Activated T-helper 17 cell treated with anti-CD3 and anti-CD28 coated beads, Interleukin-2, amount 50 U/mL, for 72 hours (primary cell): ENCODE measurements around the gene NRP1. TPM values are rescaled to one million over a fixed set of nuclear protein-coding genes. Genes with fewer than 3 reads are reported as not detected.
A peak's percentile ranks its signal among the peaks of the same experiment; 100 is the strongest.

Experiments
- ATAC-seq: fragments of 150-1000 bp; cut with Tn5 transposase; replicated peaks from 2 replicates; pipeline ENCODE4 v1.10.0; 2021; ENCODE audit warnings: mild to moderate bottlenecking, moderate library complexity
- H3K27ac Mint-ChIP-seq: one replicate; pipeline ENCODE4 v1.8.0; 2022; ENCODE audit warnings: mixed read lengths
- H3K27me3 Mint-ChIP-seq: one replicate; pipeline ENCODE4 v1.8.0; 2022; ENCODE audit warnings: mixed read lengths
- H3K36me3 Mint-ChIP-seq: one replicate; pipeline ENCODE4 v1.8.0; 2022; ENCODE audit warnings: low read depth, mild to moderate bottlenecking, mixed read lengths
- H3K4me1 Mint-ChIP-seq: one replicate; pipeline ENCODE4 v1.8.0; 2022; ENCODE audit warnings: mixed read lengths
- H3K4me3 Mint-ChIP-seq: one replicate; pipeline ENCODE4 v1.8.0; 2022; ENCODE audit warnings: mild to moderate bottlenecking, mixed read lengths
- H3K9me3 Mint-ChIP-seq: one replicate; pipeline ENCODE4 v1.8.0; 2022; ENCODE audit warnings: mixed read lengths
- total RNA-seq, 2 donors: library from RNA; stranded (reverse); gene quantifications; one replicate each; pipeline ENCODE4 v1.2.3, GENCODE V29; 2022

Gene NRP1
- total RNA-seq, 2 donors from 2014 or later: 0.90 to 1.2 TPM

DNA sequence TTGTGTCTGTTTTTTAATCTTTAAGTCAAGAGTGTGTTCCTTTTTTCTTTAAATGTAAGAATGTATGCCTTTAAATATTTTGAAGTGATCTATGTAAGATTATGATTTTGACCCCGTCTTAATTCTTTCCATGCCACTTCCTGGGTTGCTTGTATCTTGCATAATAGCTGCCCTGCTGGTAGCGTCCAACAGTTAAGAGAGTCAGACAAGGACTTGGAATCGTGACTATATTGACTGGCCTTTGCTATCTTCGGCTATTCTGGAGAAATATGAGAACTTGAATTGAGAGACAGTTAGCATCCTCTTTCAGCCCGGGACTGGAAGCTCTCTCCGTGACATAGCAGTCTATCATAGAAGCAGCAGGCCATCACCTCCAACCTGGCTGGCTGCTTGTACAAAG lies 13.0 kb downstream of the NRP1 start:
- Mint-ChIP-seq H3K4me1 (no peaks in the 10 kb centered on the region), H3K27me3 (peaks cover 17% of the 10 kb centered on the region), H3K9me3 (no peaks in the 10 kb centered on the region), H3K36me3 (no peaks in the 10 kb centered on the region), H3K4me3 (no peak overlapping the region), H3K27ac (no peak overlapping the region)
- ATAC-seq: no peak

DNA sequence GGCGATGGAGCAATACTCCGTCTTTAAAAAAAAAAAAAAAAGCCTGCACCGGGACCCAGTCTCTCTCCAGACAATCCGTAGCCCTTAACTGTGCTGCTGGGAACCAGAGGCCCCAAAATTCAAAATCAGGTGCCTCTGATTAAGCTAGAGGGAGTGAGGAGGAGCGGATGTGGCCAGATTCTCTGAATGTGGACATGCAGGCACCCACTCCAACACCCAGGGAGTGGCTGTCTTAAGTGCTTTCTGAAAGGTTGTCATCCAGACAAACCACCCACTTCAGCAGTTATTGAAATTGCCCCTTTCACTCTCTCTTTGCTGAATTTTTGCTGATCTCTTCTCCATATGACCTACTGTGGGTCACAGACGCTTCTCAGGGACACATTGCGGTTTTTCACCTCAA lies 14.2 kb downstream of the NRP1 start:
- Mint-ChIP-seq H3K9me3 (no peaks in the 10 kb centered on the region), H3K27ac (no peak overlapping the region), H3K27me3 (peaks cover 7% of the 10 kb centered on the region), H3K36me3 (no peaks in the 10 kb centered on the region), H3K4me3 (no peak overlapping the region), H3K4me1 (no peaks in the 10 kb centered on the region)
- no peak for ATAC-seq

DNA sequence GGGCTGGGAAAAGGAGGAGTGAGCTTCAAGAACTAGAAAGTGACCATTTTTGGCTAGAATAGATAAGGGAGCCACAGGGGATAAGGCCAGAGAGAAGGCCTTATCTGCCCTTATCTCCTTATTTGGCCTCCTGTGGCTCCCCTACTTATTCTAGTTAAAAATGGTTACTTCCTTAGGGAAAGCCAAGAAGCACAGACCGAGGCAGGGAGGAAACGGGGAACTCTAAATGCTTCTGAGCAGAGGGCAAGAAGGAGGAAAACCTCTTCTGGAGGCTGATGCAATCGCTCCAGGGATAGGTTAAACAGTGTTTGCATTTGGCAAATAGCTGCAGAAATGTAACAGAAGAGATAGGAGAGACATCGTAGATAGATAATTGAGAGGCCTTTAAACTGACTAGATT lies 18.6 kb downstream of the NRP1 start:
- H3K36me3 Mint-ChIP-seq: no peaks in the 10 kb centered on the region
- H3K4me3 Mint-ChIP-seq: no peak overlapping the region
- no peak for ATAC-seq
- H3K9me3 Mint-ChIP-seq: no peaks in the 10 kb centered on the region
- H3K4me1 Mint-ChIP-seq: no peaks in the 10 kb centered on the region
- peaks cover 4% of the 10 kb centered on the region for H3K27me3 Mint-ChIP-seq
- H3K27ac Mint-ChIP-seq: no peak overlapping the region

DNA sequence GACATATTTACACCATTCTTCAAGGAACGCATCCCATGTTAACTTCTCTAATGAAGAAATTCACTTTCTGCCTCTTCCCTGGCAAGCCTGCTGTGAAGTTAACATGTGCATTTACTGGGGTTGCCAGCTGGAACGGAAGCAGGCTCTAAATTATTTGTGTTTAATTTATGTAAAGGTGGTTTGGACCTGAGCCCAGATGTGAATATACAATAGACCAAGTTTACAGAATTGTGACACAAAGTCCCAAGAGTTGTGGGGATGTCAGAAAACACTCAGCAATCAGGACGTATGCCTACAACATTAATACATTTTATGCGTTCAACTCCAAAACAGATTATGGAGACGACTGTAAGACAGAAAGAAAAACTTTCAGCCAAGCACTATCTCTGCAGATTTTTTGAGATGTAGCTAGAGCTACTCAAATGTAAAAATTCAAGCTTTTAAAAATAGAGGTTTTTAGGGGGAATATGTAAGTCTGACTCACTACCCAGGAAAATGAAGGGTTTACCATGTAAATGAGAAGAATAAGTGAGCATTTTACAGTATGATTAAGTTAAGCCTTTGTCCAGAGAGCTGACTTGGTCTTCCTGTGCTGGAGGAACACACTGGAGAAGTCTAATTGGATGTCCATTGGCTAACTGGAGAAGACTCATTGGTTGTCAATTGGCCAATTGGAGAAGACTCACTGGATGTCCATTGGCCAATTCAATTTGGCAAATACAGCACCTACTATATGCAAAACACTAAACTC lies 19.5 kb downstream of the NRP1 start:
- Mint-ChIP-seq H3K4me3 (no peak overlapping the region), H3K9me3 (no peaks in the 10 kb centered on the region), H3K27ac (no peak overlapping the region), H3K27me3 (peaks cover 6% of the 10 kb centered on the region), H3K4me1 (no peaks in the 10 kb centered on the region), H3K36me3 (no peaks in the 10 kb centered on the region)
- no peak for ATAC-seq

DNA sequence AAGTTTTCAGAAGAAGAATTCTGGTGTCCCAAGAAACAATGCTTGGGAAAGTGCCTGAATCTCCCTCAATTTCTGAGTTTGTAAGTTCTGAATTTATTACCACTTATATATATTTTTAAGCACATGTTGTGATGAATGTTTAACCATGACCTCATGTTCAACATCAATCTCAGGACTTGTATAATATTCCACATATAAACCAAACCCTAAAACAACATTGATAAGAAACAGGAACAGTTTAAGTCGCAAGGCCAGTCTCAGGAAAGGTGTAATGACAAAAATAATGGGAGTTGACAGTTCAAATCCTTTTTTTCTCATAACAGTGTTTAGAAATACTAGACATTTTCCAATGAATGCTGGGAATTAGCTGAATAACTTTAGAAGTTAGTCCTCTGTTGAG lies 22.8 kb downstream of the NRP1 start:
- H3K9me3 Mint-ChIP-seq: no peaks in the 10 kb centered on the region
- no peaks in the 10 kb centered on the region for H3K4me1 Mint-ChIP-seq
- H3K4me3 Mint-ChIP-seq: no peak overlapping the region
- ATAC-seq: no peak
- H3K27me3 Mint-ChIP-seq: peaks cover 14% of the 10 kb centered on the region
- no peaks in the 10 kb centered on the region for H3K36me3 Mint-ChIP-seq
- no peak overlapping the region for H3K27ac Mint-ChIP-seq

DNA sequence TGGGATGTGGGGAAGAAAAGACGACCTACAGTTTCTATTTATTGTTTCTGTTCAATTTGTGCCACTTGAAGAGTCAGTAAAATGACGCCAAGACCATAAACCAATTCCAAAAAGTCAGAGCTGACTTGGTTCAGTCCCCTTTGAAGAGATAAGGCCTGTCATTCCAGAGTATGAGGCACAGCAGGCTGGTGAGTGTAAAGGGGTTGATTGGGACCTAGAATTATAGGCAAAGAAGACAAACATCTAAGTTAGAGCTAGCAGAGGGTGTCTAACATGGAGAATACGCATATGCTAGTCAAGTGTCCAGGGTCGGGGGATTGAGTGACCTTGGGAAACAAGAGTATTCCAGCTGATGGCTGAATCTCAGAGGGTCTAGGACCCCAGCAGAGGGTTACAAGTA lies 23.6 kb downstream of the NRP1 start:
- no peak overlapping the region for H3K4me3 Mint-ChIP-seq
- H3K36me3 Mint-ChIP-seq: no peaks in the 10 kb centered on the region
- H3K9me3 Mint-ChIP-seq: no peaks in the 10 kb centered on the region
- H3K4me1 Mint-ChIP-seq: no peaks in the 10 kb centered on the region
- no peak overlapping the region for H3K27ac Mint-ChIP-seq
- no peak for ATAC-seq
- H3K27me3 Mint-ChIP-seq: peaks cover 14% of the 10 kb centered on the region

DNA sequence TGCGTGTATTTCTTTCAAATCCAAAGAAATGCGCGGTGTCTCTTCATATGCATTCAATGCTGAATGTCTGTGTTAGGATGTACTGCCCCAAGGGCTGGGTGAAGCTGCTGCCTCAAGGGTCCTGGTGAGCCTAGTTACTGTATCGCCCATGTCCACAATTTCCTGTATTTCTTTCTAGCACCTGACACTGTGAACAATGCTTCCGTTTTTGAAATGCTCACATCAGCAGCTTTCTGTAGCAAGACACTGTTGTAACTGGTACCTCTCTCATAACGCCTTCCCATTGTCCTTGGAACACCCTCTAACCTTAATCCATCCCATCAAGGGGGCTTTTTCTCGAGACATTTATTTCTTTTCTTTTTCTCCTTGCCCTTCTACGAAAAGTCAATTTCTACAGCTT lies 25.1 kb downstream of the NRP1 start:
- peak overlapping the region; percentile 21 for H3K4me3 Mint-ChIP-seq
- H3K4me1 Mint-ChIP-seq: no peaks in the 10 kb centered on the region
- no peak for ATAC-seq
- H3K9me3 Mint-ChIP-seq: no peaks in the 10 kb centered on the region
- no peak overlapping the region for H3K27ac Mint-ChIP-seq
- H3K36me3 Mint-ChIP-seq: no peaks in the 10 kb centered on the region
- peaks cover 14% of the 10 kb centered on the region for H3K27me3 Mint-ChIP-seq

DNA sequence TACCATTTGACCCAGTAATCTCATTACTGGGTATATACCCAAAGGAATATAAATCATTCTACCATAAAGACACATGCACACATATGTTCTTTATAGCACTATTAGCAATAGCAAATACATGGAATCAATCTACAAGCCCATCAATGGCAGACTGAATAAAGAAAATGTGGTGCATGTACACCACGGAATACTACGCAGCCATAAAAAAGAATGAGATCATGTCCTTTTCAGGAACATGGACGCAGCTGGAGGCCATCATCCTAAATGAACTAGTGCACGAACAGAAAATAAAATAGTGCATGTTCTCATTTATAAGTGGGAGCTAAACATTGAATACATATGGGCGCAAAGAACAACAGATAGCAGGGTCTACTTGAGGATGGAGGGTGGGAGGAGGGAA lies 26.6 kb downstream of the NRP1 start:
- Mint-ChIP-seq H3K27me3 (peaks cover 15% of the 10 kb centered on the region), H3K36me3 (no peaks in the 10 kb centered on the region), H3K27ac (no peak overlapping the region), H3K4me3 (no peak overlapping the region), H3K9me3 (no peaks in the 10 kb centered on the region), H3K4me1 (no peaks in the 10 kb centered on the region)
- ATAC-seq: no peak

DNA sequence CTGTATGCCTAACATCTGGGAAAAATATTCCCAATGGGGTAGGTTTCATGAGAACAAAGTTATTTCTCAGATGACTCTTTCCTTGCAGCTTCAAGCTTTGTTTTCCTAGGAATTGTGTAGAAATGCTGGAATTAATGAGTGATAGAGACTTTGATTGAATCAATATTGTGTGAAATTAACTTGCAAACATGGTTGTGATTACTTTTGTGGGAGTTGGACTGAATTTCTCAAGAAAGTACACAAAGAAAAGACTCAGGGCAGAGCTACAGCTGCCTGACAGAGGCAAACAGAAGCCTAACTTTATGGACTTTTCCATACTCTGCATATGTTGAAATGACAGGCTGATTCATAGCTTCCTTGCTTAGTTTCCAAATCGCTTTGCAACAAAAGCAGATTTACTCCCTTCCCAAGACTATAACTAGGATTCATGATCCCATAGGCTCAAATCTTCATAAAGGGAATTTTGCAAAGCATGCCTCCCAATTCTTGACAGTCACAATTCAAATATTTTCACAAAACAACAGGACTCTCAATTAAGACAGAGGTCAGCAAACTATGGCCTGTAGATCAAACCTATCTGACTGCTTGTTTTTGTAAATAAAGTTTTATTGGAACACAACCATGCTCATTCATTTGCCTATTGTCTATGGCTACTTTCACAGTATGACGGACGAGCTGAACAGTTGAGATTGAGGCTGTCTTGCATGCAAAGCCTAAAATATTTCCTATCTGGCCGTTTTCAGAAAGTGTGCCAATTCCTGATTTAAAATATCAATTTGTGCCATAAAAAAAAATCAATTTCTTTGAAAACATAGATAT lies 27.6 kb downstream of the NRP1 start:
- no peak overlapping the region for H3K4me3 Mint-ChIP-seq
- H3K9me3 Mint-ChIP-seq: no peaks in the 10 kb centered on the region
- peaks cover 15% of the 10 kb centered on the region for H3K27me3 Mint-ChIP-seq
- no peak for ATAC-seq
- no peaks in the 10 kb centered on the region for H3K4me1 Mint-ChIP-seq
- no peak overlapping the region for H3K27ac Mint-ChIP-seq
- H3K36me3 Mint-ChIP-seq: no peaks in the 10 kb centered on the region

DNA sequence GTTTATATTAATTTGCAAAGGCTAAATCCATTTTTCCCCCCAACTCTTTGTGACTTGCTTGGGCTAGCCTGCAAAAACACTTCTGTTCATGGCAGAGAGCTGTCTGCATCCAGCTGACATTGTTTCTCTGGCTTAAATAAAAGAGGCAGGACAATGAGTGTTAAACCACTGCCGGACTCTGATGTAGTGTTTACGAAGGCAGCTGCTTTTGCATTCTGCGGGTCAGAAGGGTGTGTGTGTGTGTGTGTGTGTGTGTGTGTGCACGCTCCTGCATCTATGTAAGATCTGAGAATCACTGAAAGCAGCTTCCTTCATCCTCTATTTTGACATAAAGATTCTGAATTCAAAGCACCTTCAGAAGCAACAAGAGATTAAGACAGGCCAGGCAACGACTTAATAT lies 28.3 kb downstream of the NRP1 start:
- no peak overlapping the region for H3K27ac Mint-ChIP-seq
- H3K4me3 Mint-ChIP-seq: no peak overlapping the region
- no peaks in the 10 kb centered on the region for H3K4me1 Mint-ChIP-seq
- no peaks in the 10 kb centered on the region for H3K9me3 Mint-ChIP-seq
- no peak for ATAC-seq
- H3K36me3 Mint-ChIP-seq: no peaks in the 10 kb centered on the region
- peaks cover 15% of the 10 kb centered on the region for H3K27me3 Mint-ChIP-seq

DNA sequence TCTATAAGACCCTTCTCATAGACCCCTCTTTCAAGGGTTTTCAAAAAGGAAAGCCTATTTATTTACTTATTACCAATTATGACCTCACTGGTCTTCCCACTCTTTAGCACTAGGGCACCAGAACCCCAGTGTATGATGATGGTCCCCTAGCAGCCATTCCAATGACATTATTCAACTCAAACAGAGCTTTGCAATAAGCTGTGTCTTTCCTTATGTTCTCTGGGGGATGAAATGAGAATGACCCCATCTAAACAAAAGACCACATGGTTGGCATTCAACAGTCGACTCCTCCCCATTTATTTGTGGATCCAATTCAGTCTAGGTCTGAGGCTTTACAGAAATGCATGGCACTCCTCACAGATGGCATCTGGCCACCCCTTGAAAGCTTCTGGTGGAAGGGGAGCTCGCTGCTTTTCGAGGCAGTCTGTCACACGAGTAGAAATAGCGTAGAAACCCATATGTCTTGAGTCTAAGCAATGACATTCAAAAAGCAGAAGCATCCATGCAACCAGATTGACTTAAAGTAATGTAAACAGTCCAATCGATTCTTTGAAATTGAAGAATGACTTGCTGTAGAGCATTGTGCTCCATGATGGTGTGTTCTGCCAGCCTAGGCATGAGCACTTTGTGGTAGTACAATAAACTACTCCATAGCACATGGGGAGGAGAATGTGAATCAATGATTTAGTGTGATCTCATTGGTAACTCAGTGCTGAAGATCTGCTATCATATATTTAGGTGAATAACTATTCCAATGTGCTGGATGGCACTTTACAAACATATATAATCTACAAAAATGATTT lies 29.8 kb downstream of the NRP1 start:
- H3K9me3 Mint-ChIP-seq: no peaks in the 10 kb centered on the region
- peaks cover 11% of the 10 kb centered on the region for H3K27me3 Mint-ChIP-seq
- no peak overlapping the region for H3K27ac Mint-ChIP-seq
- no peak overlapping the region for H3K4me3 Mint-ChIP-seq
- H3K4me1 Mint-ChIP-seq: no peaks in the 10 kb centered on the region
- H3K36me3 Mint-ChIP-seq: no peaks in the 10 kb centered on the region
- no peak for ATAC-seq

DNA sequence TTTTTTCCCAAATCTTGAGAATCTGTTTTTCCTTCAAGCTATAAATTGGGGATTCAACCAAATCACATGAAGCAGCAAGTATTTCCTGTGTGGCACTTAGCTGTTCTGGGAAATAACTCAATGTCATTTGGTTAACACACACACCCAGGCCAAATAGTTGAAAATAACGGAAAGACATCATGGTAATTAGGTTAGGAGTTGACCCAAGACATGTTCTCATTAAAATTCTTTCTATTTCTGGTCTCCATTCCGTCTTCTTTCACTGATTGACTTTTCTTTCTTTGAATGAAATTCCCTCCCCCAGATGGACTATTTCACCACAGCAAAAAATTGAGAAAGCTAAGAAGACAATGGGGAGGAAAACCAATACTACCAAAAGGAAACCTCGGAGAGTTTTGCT lies 30.5 kb downstream of the NRP1 start:
- no peak for ATAC-seq
- Mint-ChIP-seq H3K27me3 (peaks cover 6% of the 10 kb centered on the region), H3K27ac (no peak overlapping the region), H3K9me3 (no peaks in the 10 kb centered on the region), H3K4me3 (no peak overlapping the region), H3K36me3 (no peaks in the 10 kb centered on the region), H3K4me1 (no peaks in the 10 kb centered on the region)

DNA sequence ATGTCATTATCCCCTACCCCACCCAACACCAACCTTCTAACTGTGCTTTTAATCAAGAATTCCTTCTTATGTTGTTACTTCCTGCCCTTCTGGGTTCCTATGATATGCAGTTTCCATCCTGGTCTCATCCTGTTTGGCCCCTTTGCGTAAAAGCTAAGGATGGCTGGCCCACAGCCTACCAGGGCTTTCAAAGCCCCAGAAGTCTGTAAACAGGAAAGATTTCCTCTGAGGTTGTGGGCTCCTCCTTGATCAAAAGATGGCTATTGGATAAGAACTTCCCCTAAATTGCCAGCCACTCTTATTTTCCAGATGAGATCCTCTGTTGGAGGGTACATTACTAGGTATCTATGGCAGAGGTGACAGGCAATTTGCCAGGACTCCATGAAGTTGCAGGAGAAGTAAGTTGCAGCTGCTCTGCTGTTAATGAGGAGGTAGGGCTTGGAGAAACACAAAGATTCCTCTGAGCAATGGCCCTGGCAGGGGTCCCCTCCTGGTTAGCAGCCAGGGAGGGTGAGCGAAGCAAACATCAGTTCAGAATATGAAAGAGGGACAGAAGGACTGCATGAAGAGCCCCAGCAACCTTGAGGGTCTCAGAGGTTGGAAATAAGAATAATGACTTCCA lies 32.1 kb downstream of the NRP1 start:
- no peak overlapping the region for H3K4me3 Mint-ChIP-seq
- H3K36me3 Mint-ChIP-seq: no peaks in the 10 kb centered on the region

DNA sequence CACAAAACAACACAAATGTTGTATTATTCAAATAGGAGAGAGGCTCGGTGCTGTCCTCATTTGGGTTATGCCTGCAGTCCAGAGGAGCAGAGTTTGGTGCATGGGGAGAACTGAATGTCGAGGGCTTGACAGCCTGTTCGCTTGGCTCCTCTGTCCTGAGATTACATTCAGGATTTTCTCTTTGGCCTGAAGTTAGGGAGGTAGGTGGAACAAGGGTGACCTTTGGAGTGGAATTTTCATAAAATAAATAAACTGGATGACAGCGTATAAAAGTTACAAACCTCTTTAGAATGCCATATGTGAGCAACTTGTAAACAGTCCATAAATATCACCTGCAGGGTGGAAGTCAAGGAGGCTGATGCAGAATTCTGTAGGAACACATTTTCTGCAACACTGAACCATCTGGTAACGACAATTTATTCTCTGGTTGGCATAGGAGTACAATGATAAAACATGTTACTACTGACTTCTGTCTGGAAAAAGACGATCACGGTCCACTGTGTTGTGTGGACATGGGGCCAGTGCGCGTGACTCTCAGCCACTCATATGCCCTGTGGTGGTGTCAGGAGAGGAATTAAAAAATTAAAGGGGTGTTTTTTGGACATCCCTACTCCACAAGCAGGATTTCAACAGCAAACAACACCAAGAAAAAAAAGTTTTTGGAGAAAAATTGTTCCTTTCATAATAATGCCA lies 33.2 kb downstream of the NRP1 start:
- no peak overlapping the region for H3K27ac Mint-ChIP-seq

More for the DNA sequence above, 32.1 kb downstream of the NRP1 start:
- H3K9me3 Mint-ChIP-seq: no peaks in the 10 kb centered on the region
- ATAC-seq: no peak
- H3K4me1 Mint-ChIP-seq: no peaks in the 10 kb centered on the region
- H3K27me3 Mint-ChIP-seq: peaks cover 4% of the 10 kb centered on the region
- H3K27ac Mint-ChIP-seq: no peak overlapping the region

More for the DNA sequence above, 33.2 kb downstream of the NRP1 start:
- no peaks in the 10 kb centered on the region for H3K36me3 Mint-ChIP-seq
- ATAC-seq: no peak
- no peaks in the 10 kb centered on the region for H3K9me3 Mint-ChIP-seq
- H3K27me3 Mint-ChIP-seq: peaks cover 4% of the 10 kb centered on the region
- H3K4me1 Mint-ChIP-seq: no peaks in the 10 kb centered on the region
- no peak overlapping the region for H3K4me3 Mint-ChIP-seq
